Measurements from ENCODE around the gene MYADML2.

MYADML2 gene

GRCh38 chr17:81899514-81900166 lies 47.4 kb downstream of the MYADML2 start:
- no peak for DNase-seq (ENCODE audit: low spot score)

- no peak for DNase-seq (ENCODE audit: low spot score)
Observed at GRCh38 chr17:81898885-81899284, 48.1 kb downstream of the MYADML2 start.

DNA sequence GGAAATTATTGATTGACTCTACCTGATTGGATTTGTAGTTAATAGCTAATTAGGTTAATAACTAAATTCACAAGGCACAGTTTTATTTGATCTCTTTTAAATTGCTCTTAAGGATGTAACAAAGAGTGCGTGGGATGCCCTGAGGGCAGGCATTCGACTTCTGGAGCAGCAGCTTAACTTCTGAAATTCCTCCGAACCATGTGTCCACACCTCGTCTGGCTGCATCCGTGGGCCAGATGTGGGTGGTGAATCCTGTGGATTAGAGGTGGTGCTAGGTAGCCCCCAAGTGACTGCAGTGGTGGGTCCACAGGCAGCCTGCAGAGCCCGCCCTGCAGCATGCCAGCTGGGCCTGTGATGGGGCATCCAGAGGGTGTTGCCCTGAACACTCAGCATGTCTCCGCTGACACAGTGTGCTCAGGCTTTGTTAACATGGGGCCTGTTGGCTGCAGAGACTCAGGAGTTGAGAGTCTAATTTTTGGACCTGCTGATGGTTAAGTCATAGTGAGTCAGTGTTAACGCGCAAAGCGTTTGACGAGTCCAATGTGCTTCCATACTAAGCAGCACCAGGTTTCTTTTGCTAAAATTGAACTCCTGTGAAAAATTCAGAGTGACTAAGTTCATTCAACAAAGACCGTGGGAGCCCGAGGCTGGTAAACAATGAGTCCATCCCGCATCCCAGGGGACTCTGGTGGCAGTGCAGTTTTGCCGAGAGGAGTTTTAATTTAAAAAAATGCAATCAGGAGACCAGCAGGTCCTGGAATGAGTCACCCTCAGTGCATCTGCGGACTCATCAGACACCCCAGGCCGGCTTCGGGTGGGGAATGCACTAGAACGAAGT lies 48.8 kb downstream of the MYADML2 start:
- DNase-seq (ENCODE audit: low spot score) = no peak

DNA sequence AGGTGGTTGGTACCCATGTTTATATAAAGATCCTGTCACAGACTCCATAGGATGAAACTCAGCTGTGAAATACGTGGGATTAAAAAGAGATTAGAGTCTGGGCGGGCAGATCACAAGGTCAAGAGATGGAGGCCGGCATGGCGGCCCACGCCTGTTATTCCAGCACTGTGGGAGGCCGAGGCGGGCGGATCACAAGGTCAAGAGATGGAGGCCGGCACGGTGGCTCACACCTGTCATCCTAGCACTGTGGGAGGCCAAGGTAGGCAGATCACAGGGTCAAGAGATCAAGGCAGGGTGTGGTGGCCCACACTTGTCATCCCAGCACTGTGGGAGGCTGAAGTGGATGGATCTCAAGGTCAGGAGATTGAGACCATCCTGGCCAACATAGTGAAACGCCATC lies 51.6 kb downstream of the MYADML2 start:
- no peak for DNase-seq (ENCODE audit: low spot score)

DNA sequence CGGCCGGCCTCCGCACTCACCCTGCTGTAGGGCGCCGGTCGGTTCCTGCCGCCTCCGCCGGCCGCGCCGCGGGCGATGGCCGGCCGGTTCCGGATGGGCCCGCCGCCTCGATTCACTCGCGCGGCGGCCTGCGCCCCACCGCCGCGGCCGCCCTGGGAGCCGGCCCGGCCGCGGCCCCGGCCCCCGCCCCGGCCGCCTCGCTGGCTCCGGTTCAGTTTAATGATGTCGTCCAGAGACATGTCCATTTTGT lies 55.8 kb downstream of the MYADML2 start:
- no peak for DNase-seq (ENCODE audit: low spot score)

DNA sequence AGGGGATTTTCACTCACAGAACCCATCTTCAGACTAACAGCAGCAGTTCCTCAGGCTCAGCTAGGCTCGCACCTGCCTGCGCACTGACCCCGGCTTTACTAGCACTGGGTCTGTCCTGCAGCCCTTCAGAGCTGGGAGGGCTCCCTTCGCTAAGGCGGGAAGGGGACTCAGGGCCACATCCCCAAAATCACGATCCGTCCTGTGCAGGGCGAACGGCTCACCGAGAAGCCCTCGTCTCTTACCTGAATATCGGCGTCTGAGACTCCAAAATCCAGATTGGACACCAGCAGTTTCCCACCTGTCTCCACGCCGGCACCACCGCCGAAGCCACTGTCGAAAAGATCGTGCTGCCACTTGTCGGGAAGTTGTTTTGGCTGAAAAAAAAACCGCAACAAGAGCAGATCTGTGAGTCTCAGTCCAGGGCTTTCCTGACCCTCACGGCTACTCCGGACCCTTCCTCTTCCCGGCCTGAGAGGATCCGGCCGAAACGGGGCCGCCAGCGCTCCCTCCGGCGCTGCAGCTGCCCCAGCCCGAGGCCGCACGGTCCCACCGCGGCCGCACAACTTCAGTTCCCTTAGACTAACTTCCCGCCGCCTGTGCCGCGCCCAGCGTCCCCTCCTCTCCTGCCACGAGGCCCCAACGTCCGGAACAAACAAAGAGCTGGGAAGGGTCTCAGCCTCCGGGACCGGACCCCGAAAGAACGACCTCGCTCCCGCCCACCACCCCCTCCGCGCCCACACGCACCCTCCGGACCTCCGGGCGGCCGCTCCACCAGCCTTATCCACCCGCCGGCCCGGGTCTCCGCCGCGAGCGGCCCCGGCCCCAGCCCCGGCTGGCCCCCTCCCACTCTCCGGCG lies 56.4 kb downstream of the MYADML2 start:
- no peak for DNase-seq (ENCODE audit: low spot score)
